Omental fat pad (tissue), 4 donors: ENCODE data around the gene SDF4. TPM values are rescaled to one million over a fixed set of nuclear protein-coding genes. Genes with fewer than 3 reads are reported as not detected.

ENCODE experiments used
- ATAC-seq: fragments of 150-250 bp; one replicate; pipeline ENCODE4 v1.9.1; 2016; ENCODE audit warnings: mild to moderate bottlenecking, moderate library complexity; ENCODE audit not compliant: low FRiP score
- DNase-seq: peaks from one replicate; pipeline ENCODE4 v3.0.0-alpha.2; 2019; ENCODE audit warnings: low spot score
- total RNA-seq, 4 donors: library from RNA; depleted of rRNA; stranded (reverse); fragments of >200 nt; gene quantifications; one replicate each; pipeline ENCODE4 v1.1.0, GENCODE V29; 2016
- TF ChIP-seq, protein P1 (sequence below), 3 donors: fragments of 450-650 bp; IDR thresholded peaks; one replicate each; pipeline ENCODE4 v1.5.1; 2016 to 2017; ENCODE audit warnings: antibody characterized with exemption in 3 of 3, mild to moderate bottlenecking in 3 of 3, moderate library complexity in 2 of 3

Gene SDF4, protein sequence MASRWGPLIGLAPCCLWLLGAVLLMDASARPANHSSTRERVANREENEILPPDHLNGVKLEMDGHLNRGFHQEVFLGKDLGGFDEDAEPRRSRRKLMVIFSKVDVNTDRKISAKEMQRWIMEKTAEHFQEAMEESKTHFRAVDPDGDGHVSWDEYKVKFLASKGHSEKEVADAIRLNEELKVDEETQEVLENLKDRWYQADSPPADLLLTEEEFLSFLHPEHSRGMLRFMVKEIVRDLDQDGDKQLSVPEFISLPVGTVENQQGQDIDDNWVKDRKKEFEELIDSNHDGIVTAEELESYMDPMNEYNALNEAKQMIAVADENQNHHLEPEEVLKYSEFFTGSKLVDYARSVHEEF
- 100 to 1,000 TPM in 2 of 4 donors, 10 to 100 TPM in 2; 78.3 to 122 (median 98.8) TPM for total RNA-seq

DNA sequence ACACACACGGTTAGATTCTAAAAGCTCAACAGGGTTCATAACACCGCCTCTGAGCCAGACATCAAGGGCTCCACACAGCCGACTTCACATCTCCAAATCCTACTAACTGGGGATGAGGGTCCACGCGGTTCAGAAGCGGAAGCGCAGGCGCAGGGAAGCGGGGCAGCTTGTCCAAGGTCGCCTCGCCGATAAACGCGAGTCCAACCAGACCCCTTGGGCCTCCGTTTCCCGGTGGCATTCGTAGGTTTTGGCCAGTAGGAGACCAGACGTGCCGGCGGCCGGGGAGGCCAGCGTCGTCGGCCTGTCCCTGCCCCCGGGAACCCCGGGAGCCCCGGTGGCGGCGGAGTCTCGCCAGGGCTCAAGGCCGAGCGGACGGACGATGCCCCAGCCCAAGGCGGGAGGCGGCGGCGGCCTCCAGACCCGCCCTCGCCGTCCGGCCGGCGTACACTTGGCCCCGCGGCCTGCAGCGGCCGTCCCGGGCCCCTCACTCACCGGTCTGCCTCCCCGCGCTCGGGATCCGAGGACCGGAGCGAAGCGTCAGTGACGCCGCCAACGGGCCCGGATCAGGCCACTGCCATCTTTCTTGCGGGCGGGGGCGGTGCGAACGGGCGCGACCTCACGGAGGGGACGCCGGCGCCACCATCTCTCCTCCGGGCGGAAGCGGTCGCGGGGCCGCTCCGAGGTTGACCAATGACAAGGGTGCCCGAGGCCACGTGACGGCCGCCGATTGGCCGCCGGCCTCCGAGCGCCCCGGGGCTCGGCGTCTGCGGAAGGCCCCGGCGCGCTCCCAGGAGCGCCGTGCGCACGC lies at the start of gene SDF4:
TSS of gene SDF4 (minus strand) at position 602 of the 808 bp plus-strand sequence. CDS start 3,229 bp downstream, outside the sequence.
- peak; percentile 79 for DNase-seq
- ATAC-seq, result peak; percentile 92
- TF ChIP-seq, protein P1, sequence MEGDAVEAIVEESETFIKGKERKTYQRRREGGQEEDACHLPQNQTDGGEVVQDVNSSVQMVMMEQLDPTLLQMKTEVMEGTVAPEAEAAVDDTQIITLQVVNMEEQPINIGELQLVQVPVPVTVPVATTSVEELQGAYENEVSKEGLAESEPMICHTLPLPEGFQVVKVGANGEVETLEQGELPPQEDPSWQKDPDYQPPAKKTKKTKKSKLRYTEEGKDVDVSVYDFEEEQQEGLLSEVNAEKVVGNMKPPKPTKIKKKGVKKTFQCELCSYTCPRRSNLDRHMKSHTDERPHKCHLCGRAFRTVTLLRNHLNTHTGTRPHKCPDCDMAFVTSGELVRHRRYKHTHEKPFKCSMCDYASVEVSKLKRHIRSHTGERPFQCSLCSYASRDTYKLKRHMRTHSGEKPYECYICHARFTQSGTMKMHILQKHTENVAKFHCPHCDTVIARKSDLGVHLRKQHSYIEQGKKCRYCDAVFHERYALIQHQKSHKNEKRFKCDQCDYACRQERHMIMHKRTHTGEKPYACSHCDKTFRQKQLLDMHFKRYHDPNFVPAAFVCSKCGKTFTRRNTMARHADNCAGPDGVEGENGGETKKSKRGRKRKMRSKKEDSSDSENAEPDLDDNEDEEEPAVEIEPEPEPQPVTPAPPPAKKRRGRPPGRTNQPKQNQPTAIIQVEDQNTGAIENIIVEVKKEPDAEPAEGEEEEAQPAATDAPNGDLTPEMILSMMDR (IDR thresholded peaks at IDR 0.05), result no peak

GRCh38 chr1:1280782-1281481 lies 49.1 kb upstream of the SDF4 start:
- TF ChIP-seq, protein P1 (IDR thresholded peaks at IDR 0.05), result no peak
- DNase-seq (no peak), ATAC-seq (no peak)

DNA sequence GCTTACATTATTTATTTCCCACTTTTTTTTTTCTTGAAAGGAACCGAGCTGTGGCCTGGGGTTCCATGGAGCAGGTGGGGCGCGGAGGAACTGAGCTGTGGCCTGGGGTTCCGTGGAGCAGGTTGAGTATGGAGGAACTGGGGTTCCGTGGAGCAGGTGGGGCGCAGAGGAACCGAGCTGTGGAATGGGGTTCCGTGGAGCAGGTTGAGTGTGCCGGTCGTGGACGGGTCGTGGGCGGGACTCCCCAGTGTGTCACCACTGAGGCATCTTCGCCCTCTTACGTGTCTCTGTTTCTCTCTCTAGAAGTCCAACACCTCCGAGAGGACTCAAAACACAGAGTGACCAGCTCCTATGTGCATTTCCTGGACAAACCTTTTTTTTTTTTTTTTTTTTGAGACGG lies 47.2 kb upstream of the SDF4 start:
- TF ChIP-seq, protein P1 (IDR thresholded peaks at IDR 0.05), result no peak
- ATAC-seq, result no peak
- DNase-seq, result no peak

GRCh38 chr1:1278620-1279019 lies 46.8 kb upstream of the SDF4 start:
- TF ChIP-seq, protein P1 (IDR thresholded peaks at IDR 0.05), result no peak
- DNase-seq (no peak), ATAC-seq (no peak)

DNA sequence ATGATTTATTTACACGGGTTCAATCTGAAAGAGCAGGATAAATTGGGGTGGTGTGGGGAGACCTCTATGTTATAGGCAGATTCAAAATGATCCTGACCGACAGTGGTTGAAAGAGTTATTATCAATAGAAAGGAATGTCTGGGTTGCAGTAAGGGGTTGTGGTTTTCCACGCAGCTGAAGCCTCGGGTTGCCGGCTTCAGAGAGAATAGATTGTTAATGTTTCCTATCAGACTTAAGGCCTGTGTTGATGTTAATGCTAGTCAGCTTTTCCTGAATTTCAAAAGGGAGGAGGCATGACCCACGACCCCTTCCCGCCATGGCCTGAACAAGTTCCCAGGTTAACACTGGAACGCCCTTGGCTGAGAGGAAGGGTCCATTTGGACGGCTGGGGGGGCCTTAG lies 44.0 kb upstream of the SDF4 start:
- TF ChIP-seq, protein P1 (IDR thresholded peaks at IDR 0.05), result no peak
- no peak for ATAC-seq
- DNase-seq, result no peak

DNA sequence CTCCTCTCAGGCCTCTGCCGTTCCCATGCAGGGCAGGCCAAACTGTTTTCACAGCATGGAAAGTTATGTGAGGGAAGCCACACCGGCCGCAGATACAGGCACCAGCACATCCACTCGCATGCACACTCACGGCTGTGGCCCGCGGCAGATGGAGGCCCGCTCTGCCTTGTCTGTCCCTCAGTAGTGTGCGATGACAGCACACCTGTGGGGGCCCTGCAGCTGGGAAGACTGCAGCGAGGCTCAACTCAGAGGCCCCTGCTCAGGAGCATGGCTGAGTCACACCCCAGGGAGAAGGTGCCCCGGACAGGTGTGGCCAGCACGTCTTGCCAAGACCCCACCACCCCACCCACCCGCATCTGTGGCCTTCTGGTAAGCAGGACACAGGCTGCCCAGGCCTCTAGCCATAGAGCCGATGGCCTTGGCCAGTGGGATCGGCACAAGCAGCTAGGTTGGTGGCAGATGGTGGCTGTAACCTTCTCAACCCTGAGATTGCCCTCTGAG lies 43.2 kb upstream of the SDF4 start:
- DNase-seq, result no peak
- TF ChIP-seq, protein P1 (IDR thresholded peaks at IDR 0.05), result no peak
- ATAC-seq, result no peak
